Activated gamma-delta T cell treated with anti-CD3 and anti-CD28 coated beads, Interleukin-2, amount 50 U/mL, for 16 hours (primary cell): ENCODE measurements around the gene LAMP2.
"Not testable (repeated sequence)": the region's sequence is repeated elsewhere in the genome, so short reads cannot be mapped to it uniquely, and the experiment has no call there.

Experiments
- DNase-seq: peaks from one replicate; pipeline ENCODE4 v3.0.0-alpha.2; 2020; ENCODE audit warnings: low read depth

Gene LAMP2

GRCh38 chrX:120468825-120469525 lies at the start of gene LAMP2:
TSS of gene LAMP2 (minus strand) at chrX:120469296. CDS start at chrX:120469169, 127 bp downstream.
- DNase-seq, result peak; percentile 67

- no peak for DNase-seq
These were observed 48.8 kb upstream of the LAMP2 start for GRCh38 chrX:120517936-120518335.

- no peak for DNase-seq
These were observed 45.1 kb upstream of the LAMP2 start for GRCh38 chrX:120514236-120514635.

GRCh38 chrX:120512627-120513026 lies 43.5 kb upstream of the LAMP2 start:
- no peak for DNase-seq

- DNase-seq, result no peak
These were observed 43.1 kb upstream of the LAMP2 start for GRCh38 chrX:120512222-120512621.

GRCh38 chrX:120504569-120504968 lies 35.5 kb upstream of the LAMP2 start:
- DNase-seq, result no peak

- no peak for DNase-seq
These were observed 30.4 kb upstream of the LAMP2 start for GRCh38 chrX:120499301-120500072.

GRCh38 chrX:120490119-120490518 lies 21.0 kb upstream of the LAMP2 start:
- DNase-seq, result not testable (repeated sequence)

GRCh38 chrX:120486786-120487185 lies 17.7 kb upstream of the LAMP2 start:
- DNase-seq, result no peak

- DNase-seq, result peak; percentile 17
These were observed 16.8 kb upstream of the LAMP2 start for GRCh38 chrX:120485638-120486520.

GRCh38 chrX:120485315-120485637 lies 16.2 kb upstream of the LAMP2 start:
- DNase-seq, result no peak

GRCh38 chrX:120477453-120477852 lies 8.4 kb upstream of the LAMP2 start:
- no peak for DNase-seq

- no peak for DNase-seq
These were observed 7.6 kb upstream of the LAMP2 start for GRCh38 chrX:120476714-120477113.

GRCh38 chrX:120475447-120475846 lies 6.4 kb upstream of the LAMP2 start:
- not testable (repeated sequence) for DNase-seq

GRCh38 chrX:120474085-120474484 lies 5.0 kb upstream of the LAMP2 start:
- DNase-seq, result no peak

- DNase-seq, result not testable (repeated sequence)
These were observed 561 bp upstream of the LAMP2 start for GRCh38 chrX:120469657-120470056.

GRCh38 chrX:120468479-120468824 lies 644 bp downstream of the LAMP2 start:
- no peak for DNase-seq

GRCh38 chrX:120468071-120468470 lies 1.0 kb downstream of the LAMP2 start:
- no peak for DNase-seq

GRCh38 chrX:120464411-120464810 lies 4.7 kb downstream of the LAMP2 start:
- no peak for DNase-seq

- no peak for DNase-seq
These were observed 5.9 kb downstream of the LAMP2 start for GRCh38 chrX:120463241-120463640.

GRCh38 chrX:120462370-120462769 lies 6.7 kb downstream of the LAMP2 start:
- DNase-seq, result no peak

GRCh38 chrX:120459309-120459708 lies 9.8 kb downstream of the LAMP2 start:
- no peak for DNase-seq

GRCh38 chrX:120457766-120458180 lies 11.3 kb downstream of the LAMP2 start:
- no peak for DNase-seq
